Jurkat, Clone E6-1 (cell line): ENCODE results near the gene LDLRAD4.
A peak's percentile ranks its signal among the peaks of the same experiment; 100 is the strongest.

Source experiments
- DNase-seq: peaks from one replicate; pipeline ENCODE4 v3.0.0-alpha.2; 2011; ENCODE audit warnings: low read depth, low spot score
- H3K4me3 ChIP-seq: 2 replicates; pipeline ENCODE4 v1.5.1; 2011; ENCODE audit warnings: mild to moderate bottlenecking, low read length, control low read depth, moderate library complexity

LDLRAD4 gene

DNA sequence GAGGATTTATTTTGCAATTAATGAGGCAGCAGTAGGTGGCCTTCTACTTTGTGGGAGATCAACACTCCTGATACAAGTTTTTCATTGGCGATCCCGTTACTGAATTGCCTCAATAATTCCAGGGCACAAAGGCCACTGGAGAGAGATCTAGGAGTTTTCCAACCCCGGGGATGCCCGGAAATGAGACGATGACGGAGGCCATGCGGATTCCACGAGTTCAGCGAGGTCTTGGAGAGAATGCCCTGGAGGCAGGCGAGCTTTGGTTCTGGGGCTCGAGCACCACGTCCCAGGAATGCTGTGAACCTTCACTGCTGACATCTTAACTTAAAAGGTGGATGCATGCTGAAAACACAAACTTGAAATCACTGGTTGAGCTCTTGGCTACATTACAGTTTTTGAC is 74.2 kb downstream of the LDLRAD4 start:
- no peak overlapping the region for H3K4me3 ChIP-seq

DNA sequence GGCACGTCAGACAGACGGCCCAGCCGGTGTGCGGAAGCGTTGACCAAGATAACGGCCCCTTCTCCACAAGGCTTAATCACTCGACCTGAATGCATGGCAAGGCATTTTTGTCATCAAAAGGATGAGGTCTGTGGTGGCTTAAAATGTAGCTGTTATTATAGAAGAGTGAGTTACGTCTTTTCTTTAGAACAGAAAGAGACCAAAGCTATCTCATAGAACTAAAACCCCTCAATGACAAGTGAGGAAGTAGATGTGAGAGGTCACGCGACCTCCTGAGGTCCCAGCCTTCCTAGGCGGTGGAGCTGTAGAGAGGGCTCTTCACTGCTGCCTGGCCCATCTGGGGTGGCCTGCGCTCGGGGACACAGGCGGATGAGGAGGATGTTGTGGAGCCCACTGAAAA is 75.7 kb downstream of the LDLRAD4 start:
- H3K4me3 ChIP-seq = peak overlapping the region; percentile 33
- DNase-seq = peak; percentile 86

More for the DNA sequence above, 74.2 kb downstream of the LDLRAD4 start:
- DNase-seq = no peak

DNA sequence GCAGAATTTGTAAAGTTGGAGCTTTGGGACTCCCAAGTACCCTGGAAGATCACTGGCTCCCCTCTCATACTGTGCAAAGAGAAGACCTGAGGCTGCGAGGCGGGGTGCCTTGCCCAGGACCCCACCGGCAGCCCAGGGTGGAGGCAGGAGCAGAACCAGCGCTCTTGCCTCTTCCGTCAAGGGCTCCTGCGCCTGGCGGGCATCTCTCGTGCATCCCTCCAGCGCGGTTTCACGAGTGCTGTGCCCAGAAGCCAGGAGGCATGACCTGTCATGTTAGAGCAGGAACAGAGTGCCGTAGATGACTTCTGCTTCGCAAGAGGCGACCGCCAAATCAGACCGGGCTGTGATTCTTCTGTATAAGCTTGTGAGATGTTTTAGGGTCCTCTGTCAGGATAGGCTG is 77.3 kb downstream of the LDLRAD4 start:
- no peak overlapping the region for H3K4me3 ChIP-seq
- DNase-seq = no peak

DNA sequence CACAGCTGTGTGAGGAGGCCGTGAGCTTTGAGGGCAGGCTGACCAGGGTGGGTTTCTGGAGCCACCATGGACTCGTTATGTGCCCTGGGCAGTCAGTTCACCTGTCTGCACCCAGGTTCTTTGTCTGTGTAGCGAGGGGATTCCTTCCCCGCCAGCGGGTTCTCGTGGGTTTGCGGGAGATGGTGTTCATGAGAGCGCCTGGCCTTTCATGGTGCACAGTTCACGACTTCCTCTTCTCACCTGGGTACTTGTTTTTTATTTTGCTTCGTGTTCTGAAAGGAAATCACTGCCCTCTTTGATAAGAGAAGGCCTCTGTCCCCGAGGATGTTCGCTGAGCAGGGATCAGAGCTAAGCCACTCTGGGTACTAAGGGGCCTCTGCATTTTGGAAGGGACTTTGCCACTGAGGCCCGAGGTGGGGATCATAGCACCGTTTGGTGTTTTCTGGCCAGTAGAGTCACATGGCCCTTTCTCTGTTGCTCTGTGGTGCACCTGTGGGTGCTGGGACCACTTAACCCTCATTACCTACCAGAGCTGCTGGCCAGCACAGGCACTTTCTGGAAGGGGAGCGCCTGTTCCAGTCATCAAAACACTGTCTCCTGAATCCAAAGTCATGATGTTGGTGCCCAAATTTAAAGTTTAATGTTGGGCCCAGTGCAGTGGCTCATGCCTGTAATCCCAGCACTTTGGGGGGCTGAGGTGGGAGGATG is 78.5 kb downstream of the LDLRAD4 start:
- no peak overlapping the region for H3K4me3 ChIP-seq
- DNase-seq = no peak

- DNase-seq = no peak
Observed at GRCh38 chr18:13298262-13298661, 79.7 kb downstream of the LDLRAD4 start.

DNA sequence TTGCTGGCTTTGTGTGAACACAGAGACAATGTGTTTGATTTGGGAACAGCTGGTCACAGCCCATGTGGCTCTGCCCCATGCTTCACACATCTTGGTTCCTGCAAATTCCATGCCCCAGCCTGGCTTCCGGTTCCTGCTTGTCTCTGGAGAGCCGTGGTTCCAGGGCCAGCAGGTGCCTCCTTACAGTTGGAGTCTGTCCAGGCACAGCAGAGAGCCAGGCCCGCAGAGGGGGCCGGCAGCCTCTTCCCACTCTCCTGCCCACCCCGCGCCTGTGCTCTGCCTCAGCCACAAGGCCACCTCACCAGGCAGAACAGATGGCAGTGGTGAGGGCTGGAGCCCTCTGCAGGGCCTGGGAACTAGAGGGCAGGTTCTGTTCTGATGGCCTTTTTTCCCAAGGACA is 81.5 kb downstream of the LDLRAD4 start:
- DNase-seq = no peak

More at GRCh38 chr18:13298262-13298661, 79.7 kb downstream of the LDLRAD4 start:
- no peak overlapping the region for H3K4me3 ChIP-seq

GRCh38 chr18:13300796-13301195 is 82.2 kb downstream of the LDLRAD4 start:
- DNase-seq = no peak
- H3K4me3 ChIP-seq = no peak overlapping the region

More for the DNA sequence above, 81.5 kb downstream of the LDLRAD4 start:
- H3K4me3 ChIP-seq = no peak overlapping the region

- no peak overlapping the region for H3K4me3 ChIP-seq
Observed at GRCh38 chr18:13302040-13302439, 83.5 kb downstream of the LDLRAD4 start.

GRCh38 chr18:13302457-13303225 is 84.1 kb downstream of the LDLRAD4 start:
- DNase-seq = no peak
- H3K4me3 ChIP-seq = no peak overlapping the region

More at GRCh38 chr18:13302040-13302439, 83.5 kb downstream of the LDLRAD4 start:
- DNase-seq = no peak

DNA sequence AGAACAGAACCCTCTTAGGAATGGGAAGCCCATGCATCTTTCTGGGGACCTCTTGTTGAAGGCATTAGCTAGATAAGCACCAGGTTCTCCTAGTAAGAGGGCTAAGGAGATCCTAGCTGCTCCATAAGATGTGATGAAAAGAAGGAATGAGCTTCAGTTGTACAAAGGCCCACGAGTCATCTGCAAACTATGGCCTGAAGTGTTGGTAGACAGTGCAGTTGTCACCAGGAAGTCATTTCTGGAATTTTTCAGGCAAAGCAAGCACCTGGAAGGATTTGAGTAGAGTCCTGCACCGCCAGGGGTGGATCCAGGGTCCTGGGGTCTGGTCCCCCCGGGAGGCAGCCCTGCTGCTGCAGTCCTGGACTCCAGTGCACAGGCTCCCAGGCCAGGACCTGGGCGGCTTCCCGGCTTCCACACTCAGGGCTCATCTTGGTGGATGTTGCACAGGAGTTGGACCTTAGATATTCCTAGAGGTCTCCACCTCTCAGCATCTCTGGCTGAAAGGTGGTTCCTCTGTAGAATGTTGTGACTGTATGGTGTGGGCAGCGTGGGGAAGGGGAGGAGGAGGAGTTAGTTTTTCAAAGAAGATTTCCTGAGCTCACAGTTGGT is 85.3 kb downstream of the LDLRAD4 start:
- no peak for DNase-seq
- no peak overlapping the region for H3K4me3 ChIP-seq

GRCh38 chr18:13305301-13305700 is 86.7 kb downstream of the LDLRAD4 start:
- DNase-seq = no peak
- no peak overlapping the region for H3K4me3 ChIP-seq

DNA sequence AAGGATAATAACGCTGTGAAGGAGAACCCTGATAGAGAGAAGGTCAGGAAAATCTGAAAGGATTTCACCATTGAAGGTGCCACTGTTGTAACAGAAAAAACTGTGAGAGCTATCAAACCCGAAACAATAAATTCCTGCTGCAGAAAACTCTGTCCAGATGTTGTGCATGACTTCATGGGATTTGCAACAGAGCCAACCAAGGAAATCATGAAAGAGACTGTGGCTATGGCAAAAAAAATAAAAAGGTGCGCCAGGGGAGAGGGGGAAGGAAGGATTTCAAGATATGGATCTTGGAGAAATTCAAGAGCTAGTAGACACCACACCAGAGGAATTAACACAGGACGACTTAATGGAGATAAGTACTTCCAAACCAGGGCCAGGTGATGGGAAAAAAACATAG is 88.0 kb downstream of the LDLRAD4 start:
- H3K4me3 ChIP-seq = no peak overlapping the region
- DNase-seq = no peak

DNA sequence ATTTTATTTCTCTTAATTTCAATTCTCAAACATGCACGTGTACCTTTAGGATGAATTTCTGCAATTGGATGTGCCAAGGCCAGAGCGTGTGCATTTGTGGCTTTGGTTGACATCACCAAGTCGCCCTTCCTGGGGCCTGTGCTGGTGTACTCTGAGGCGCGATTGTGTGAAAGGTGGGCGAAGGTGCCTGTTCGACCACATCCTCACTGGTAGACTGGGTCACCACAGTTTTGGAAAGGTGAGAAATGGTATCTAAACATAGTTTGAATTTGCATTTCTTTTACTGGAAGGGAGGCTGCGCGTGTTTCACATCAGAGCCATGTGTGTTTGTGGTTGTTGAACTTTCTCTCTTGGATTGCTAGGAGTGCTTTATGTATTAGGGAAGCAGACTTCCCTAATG is 89.8 kb downstream of the LDLRAD4 start:
- peak; percentile 68 for DNase-seq
- no peak overlapping the region for H3K4me3 ChIP-seq

GRCh38 chr18:13309031-13309747 is 90.6 kb downstream of the LDLRAD4 start:
- no peak overlapping the region for H3K4me3 ChIP-seq
- DNase-seq = no peak

DNA sequence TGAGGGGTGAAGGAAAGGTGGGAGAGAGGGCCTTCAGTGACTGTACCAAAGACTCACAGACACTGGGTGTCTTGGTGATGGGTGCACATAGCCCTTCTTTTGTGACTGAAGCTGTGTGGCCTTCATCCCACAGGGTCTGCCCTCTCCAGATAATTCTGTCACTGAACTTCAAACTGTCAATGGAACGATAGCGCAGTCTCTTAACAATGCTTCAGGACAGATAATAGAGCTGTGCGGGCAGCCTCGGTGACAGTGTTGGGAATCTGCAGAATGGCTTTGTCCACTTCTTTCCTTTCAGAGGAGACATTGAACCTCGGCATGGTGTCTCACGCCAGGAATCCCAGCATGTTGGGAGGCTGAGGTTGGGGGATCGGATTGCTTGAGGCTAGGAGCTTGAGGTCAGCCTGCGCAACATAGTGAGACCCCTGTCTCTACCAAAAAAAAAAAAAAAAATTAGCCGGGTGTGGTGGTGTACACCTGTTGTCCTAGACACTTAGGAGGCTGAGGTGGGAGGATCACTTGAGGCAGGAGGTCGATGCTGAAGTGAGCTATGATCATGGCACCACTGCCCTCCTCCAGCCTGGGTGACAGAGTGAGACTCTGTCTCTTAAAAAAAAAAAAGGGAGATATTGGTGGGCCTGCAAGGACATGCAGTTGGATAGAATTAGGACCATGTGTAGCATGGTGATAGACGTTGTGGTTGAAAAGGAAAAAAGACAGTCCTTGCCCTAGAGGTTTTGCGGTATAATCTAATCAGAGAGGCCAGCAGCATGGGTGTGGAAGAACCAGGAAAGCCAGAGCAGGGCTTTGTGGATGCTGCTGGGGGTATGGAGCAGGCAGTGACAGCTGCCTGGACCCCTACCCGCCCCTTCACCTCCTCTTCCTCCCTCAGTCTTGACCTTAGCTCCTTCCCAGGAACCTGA is 91.4 kb downstream of the LDLRAD4 start:
- H3K4me3 ChIP-seq = no peak overlapping the region
- no peak for DNase-seq

DNA sequence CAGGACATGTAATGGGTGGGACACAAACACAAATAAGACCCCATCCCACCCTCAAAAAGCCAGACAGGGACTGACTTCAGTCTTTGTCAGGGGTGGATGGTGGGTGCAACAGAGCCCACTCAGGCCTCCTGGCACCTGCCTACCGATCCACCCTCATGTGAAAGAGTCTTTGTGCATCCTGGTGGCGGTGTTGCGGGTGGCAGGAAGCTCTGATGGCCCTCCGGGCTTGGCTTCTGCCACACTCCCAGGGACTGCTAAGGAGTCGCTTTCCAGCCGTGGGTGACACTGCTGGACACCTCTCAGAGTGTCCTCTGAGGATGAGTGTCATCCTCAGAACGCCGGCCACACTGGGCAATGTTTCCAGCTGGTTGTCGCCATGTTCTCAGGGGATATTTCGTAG is 92.6 kb downstream of the LDLRAD4 start:
- no peak for DNase-seq
- H3K4me3 ChIP-seq = no peak overlapping the region

- H3K4me3 ChIP-seq = no peak overlapping the region
- no peak for DNase-seq
Observed at GRCh38 chr18:13312515-13312914, 94.0 kb downstream of the LDLRAD4 start.

DNA sequence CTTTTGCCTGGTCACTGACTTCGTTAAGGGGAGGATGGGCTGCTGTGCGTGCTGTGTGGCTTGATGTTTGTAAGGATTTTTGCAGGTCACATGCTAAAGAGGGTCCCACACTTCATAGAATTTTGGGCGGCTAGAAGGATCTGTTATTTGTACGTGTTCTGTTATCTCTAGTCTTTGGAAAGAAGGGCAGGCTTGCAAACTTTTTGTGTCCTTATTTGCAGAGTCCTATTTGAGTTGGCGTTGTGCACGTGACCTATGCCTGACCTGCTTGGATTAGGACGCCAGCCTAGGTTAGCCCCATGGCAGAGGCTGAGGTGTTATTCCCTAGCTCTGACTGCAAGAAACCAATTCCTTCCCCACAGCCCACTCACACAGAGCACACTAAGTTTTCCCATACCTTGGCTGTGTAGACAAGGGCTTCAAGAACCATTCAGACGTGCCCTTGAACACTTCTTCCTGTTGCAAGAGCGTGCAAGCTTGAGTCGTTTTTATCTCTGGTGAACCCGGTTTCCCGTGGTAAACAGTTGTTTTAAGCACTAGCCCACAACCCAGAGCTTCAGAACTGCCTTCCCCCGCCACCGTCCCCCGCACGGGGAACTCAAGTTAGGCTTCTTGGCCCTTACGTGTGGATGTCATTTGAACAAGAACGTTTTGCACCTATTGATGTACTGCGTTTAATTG is 94.6 kb downstream of the LDLRAD4 start:
- peak overlapping the region; percentile 32 for H3K4me3 ChIP-seq
- DNase-seq = peak; percentile 97
